Stomach (tissue), 4 donors: Measurements from ENCODE around the gene FAM83B.

ENCODE experiments used
- CTCF ChIP-seq, 7 experiments: fragments of 450-650 bp in 4 of 7; fragments of 200-600 bp in 3 of 7; sonication (generic) in 3 of 7; IDR thresholded peaks; one replicate each; pipeline ENCODE4 v1.5.1; 2016 to 2019; ENCODE audit warnings: antibody characterized with exemption in 7 of 7, control low read depth in 2 of 7, mild to moderate bottlenecking in 1 of 7
- POLR2A ChIP-seq, 4 donors: fragments of 450-650 bp; IDR thresholded peaks; one replicate each; pipeline ENCODE4 v1.6.1; 2016; ENCODE audit warnings: antibody characterized with exemption in 4 of 4, control low read depth in 2 of 4, mild to moderate bottlenecking in 1 of 4, moderate library complexity in 1 of 4
- POLR2AphosphoS5 ChIP-seq, 3 donors: sonication (generic); formaldehyde crosslinking; IDR thresholded peaks; one replicate each; pipeline ENCODE4 v1.6.1; 2016; ENCODE audit warnings: antibody characterized with exemption in 3 of 3

GRCh38 chr6:54987633-54988290 is 141.2 kb downstream of the FAM83B start:
- TF ChIP-seq POLR2A (IDR thresholded peaks at IDR 0.05) (no peak), CTCF (IDR thresholded peaks at IDR 0.05) (no peak), POLR2AphosphoS5 (IDR thresholded peaks at IDR 0.05) (no peak)
